ENCODE data around the gene SLC4A3. TPM values are rescaled to one million over a fixed set of nuclear protein-coding genes. Genes with fewer than 3 reads are reported as not detected.

SLC4A3 gene
- polyA plus RNA-seq, 1 of the 3 experiments (the other 2 are of a cell fraction), result 12.3 TPM

- Histone ChIP-seq H3K4me2 (no peak overlapping the region), H2AFZ (ENCODE audit: low read depth) (no peak overlapping the region), H3K9me3 (no peaks in the 10 kb centered on the region), H3K79me2 (ENCODE audit: insufficient read depth) (no peaks in the 10 kb centered on the region), H3K4me3 (ENCODE audit: low read depth in 2 of 2, low read length in 1 of 2) (no peak overlapping the region), H3K27ac (ENCODE audit: low read depth in 2 of 2, low read length in 1 of 2) (no peak overlapping the region), H4K20me1 (ENCODE audit: insufficient read depth) (no peaks in the 10 kb centered on the region), H3K9me2 (no peaks in the 10 kb centered on the region), H3K36me3 (replicated peaks in 1 of 2; ENCODE audit: control insufficient read depth in 1 of 2, insufficient read depth in 2 of 2, low read length in 1 of 2) (peaks cover 0 to 36% of the 10 kb centered on the region in 2 experiments), H3F3A (replicated peaks; ENCODE audit: insufficient read depth) (no peaks in the 10 kb centered on the region), H3K27me3 (ENCODE audit: insufficient read depth) (no peaks in the 10 kb centered on the region), H3K4me1 (ENCODE audit: control insufficient read depth in 1 of 2, insufficient read depth in 2 of 2, low read depth in 1 of 2, low read length in 1 of 2) (peaks cover 0 to 9% of the 10 kb centered on the region in 2 experiments; a peak in 1 of 4 replicates), H3K9ac (no peak overlapping the region)
- TF ChIP-seq RAD21 (IDR thresholded peaks at IDR 0.05; ENCODE audit: low read length), result no peak
- no peak for TF ChIP-seq ELF1 (IDR thresholded peaks at IDR 0.05)
- TF ChIP-seq NFIC (IDR thresholded peaks at IDR 0.05; ENCODE audit: borderline replicate concordance), result no peak
- no peak for TF ChIP-seq FOSL2 (IDR thresholded peaks at IDR 0.05; ENCODE audit: borderline replicate concordance, low read depth)
- no peak for TF ChIP-seq NRF1 (IDR thresholded peaks at IDR 0.05; ENCODE audit: low read depth, low read length)
- TF ChIP-seq FOXM1 (IDR thresholded peaks at IDR 0.05; ENCODE audit: low read depth), result no peak
- TF ChIP-seq SIN3A (IDR thresholded peaks at IDR 0.05; ENCODE audit: borderline replicate concordance, low read depth, low read length), result no peak
- no peak for TF ChIP-seq MAX (IDR thresholded peaks at IDR 0.05; ENCODE audit: low read depth)
- TF ChIP-seq GABPA (IDR thresholded peaks at IDR 0.05; ENCODE audit: low read depth), result no peak
- no peak for TF ChIP-seq TCF12 (IDR thresholded peaks at IDR 0.05)
- no peak for TF ChIP-seq IRF3 (IDR thresholded peaks at IDR 0.05; ENCODE audit: low read depth, low read length)
- TF ChIP-seq REST (IDR thresholded peaks at IDR 0.05; ENCODE audit: low read depth, low read length), result no peak
- TF ChIP-seq RCOR1 (IDR thresholded peaks at IDR 0.05; ENCODE audit: low read length), result no peak
- TF ChIP-seq MXI1 (IDR thresholded peaks at IDR 0.05; ENCODE audit: low read depth, low read length), result no peak
- TF ChIP-seq SMC3 (IDR thresholded peaks at IDR 0.05; ENCODE audit: low read depth, low read length), result no peak
- TF ChIP-seq EZH2phosphoT487 (IDR thresholded peaks at IDR 0.05; ENCODE audit: borderline replicate concordance, low read depth), result no peak
- TF ChIP-seq POLR2AphosphoS5 (IDR thresholded peaks at IDR 0.05; ENCODE audit: low read depth, low read length), result no peak
- TF ChIP-seq MEF2A (IDR thresholded peaks at IDR 0.05; ENCODE audit: borderline replicate concordance, low read depth), result no peak
- no peak for DNase-seq
- CTCF ChIA-PET, result interaction anchor here (0.9 to 2.4 kb wide), 4 partner anchors 9 to 71 kb away, joined by 3 to 5 read pairs (median 4); no protein-coding TSS in a partner anchor
- 89% methylated on average over 11 of the region's 11 CpGs for whole genome bisulfite sequencing (ENCODE audit: low lambda C conversion rate)
- POLR2A ChIA-PET, result interaction anchor here (0.7 to 0.8 kb wide), 2 partner anchors 13 to 14 kb away, joined by 3 read pairs; no protein-coding TSS in a partner anchor
Measured at GRCh38 chr2:219613461-219614070, 13.9 kb upstream of the SLC4A3 start.
